Chondrocyte (in vitro differentiated cells): ENCODE data around the gene SMC4. TPM values are rescaled to one million over a fixed set of nuclear protein-coding genes. Genes with fewer than 3 reads are reported as not detected.

Experiments
- DNase-seq: peaks from one replicate; pipeline ENCODE4 v3.0.0; 2021; ENCODE audit warnings: mixed read lengths, low spot score
- H3K27ac Mint-ChIP-seq: one replicate; pipeline ENCODE4 v1.8.0; 2021; ENCODE audit warnings: mild to moderate bottlenecking, moderate library complexity, mixed read lengths; ENCODE audit not compliant: unreplicated experiment
- H3K27me3 Mint-ChIP-seq: 2 replicates; pipeline ENCODE4 v1.8.0; 2021; ENCODE audit warnings: low read depth, mixed read lengths
- H3K36me3 Mint-ChIP-seq: 2 replicates; pipeline ENCODE4 v1.8.0; 2021; ENCODE audit warnings: low read depth, mixed read lengths
- H3K4me1 Mint-ChIP-seq: 2 replicates; pipeline ENCODE4 v1.8.0; 2021; ENCODE audit warnings: low read depth, mild to moderate bottlenecking, mixed read lengths
- H3K4me3 Mint-ChIP-seq: one replicate; pipeline ENCODE4 v1.8.0; 2021; ENCODE audit warnings: mild to moderate bottlenecking, moderate library complexity, mixed read lengths; ENCODE audit not compliant: unreplicated experiment
- H3K9me3 Mint-ChIP-seq: 2 replicates; pipeline ENCODE4 v1.8.0; 2021; ENCODE audit warnings: low read depth, mixed read lengths
- CTCF ChIP-seq: fragments of 200-600 bp; sonication (generic); IDR thresholded peaks from 2 replicates; pipeline ENCODE4 v1.5.0; 2021; ENCODE audit warnings: antibody characterized with exemption, mild to moderate bottlenecking, moderate library complexity
- total RNA-seq: library from RNA; stranded (reverse); gene quantifications from 3 replicates; pipeline ENCODE4 v1.2.1, GENCODE V29; 2021

Gene SMC4
- total RNA-seq, 1 donor from 2014 or later = 38.7 TPM

GRCh38 chr3:160402221-160403027 lies 3.0 kb downstream of the SMC4 start:
- Mint-ChIP-seq H3K36me3 (peaks cover 2% of the 10 kb centered on the region), H3K4me3 (peak overlapping the region; percentile 88), H3K9me3 (no peaks in the 10 kb centered on the region), H3K27me3 (no peaks in the 10 kb centered on the region), H3K4me1 (peaks cover 57% of the 10 kb centered on the region), H3K27ac (peak overlapping the region; percentile 98)
- TF ChIP-seq CTCF = no peak
- DNase-seq = no peak

GRCh38 chr3:160403028-160403545 lies 3.6 kb downstream of the SMC4 start:
- Mint-ChIP-seq H3K9me3 (no peaks in the 10 kb centered on the region), H3K27me3 (no peaks in the 10 kb centered on the region), H3K27ac (peak overlapping the region; percentile 98), H3K4me3 (peak overlapping the region; percentile 88), H3K4me1 (peaks cover 55% of the 10 kb centered on the region), H3K36me3 (peaks cover 2% of the 10 kb centered on the region)
- DNase-seq = no peak
- no peak for TF ChIP-seq CTCF

GRCh38 chr3:160403796-160404470 lies 4.5 kb downstream of the SMC4 start:
- H3K27ac Mint-ChIP-seq = peak overlapping the region; percentile 98
- no peaks in the 10 kb centered on the region for H3K27me3 Mint-ChIP-seq
- peaks cover 2% of the 10 kb centered on the region for H3K36me3 Mint-ChIP-seq
- H3K4me3 Mint-ChIP-seq = peak overlapping the region; percentile 88
- H3K4me1 Mint-ChIP-seq = peaks cover 48% of the 10 kb centered on the region
- no peaks in the 10 kb centered on the region for H3K9me3 Mint-ChIP-seq
- DNase-seq = no peak
- TF ChIP-seq CTCF = no peak

GRCh38 chr3:160409812-160410610 lies 10.6 kb downstream of the SMC4 start:
- no peak for DNase-seq
- peak overlapping the region; percentile 36 for H3K27ac Mint-ChIP-seq
- TF ChIP-seq CTCF = no peak
- H3K4me1 Mint-ChIP-seq = peaks cover 15% of the 10 kb centered on the region
- no peak overlapping the region for H3K4me3 Mint-ChIP-seq
- H3K27me3 Mint-ChIP-seq = no peaks in the 10 kb centered on the region
- H3K36me3 Mint-ChIP-seq = no peaks in the 10 kb centered on the region
- no peaks in the 10 kb centered on the region for H3K9me3 Mint-ChIP-seq

DNA sequence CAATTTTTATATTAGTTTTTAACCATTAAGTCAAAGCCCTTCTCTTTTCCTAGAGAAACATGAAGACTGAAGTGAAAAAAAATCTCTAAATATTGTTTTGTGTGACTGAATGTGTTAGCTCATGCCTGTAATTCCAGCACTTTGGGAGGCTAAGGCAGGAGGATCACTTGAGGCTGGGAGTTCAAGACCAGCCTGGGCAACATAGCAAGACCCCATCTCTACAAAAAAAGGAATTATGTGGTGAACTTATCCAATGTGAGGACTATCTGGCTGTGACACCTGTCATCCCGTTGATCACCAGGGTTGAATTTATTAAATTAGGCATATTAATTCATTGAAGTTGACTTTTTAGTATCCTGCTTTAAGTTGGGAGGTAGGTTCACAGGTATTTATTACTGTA lies 13.0 kb downstream of the SMC4 start:
- Mint-ChIP-seq H3K36me3 (peaks cover 1% of the 10 kb centered on the region), H3K4me3 (no peak overlapping the region), H3K27me3 (no peaks in the 10 kb centered on the region), H3K27ac (no peak overlapping the region), H3K9me3 (no peaks in the 10 kb centered on the region), H3K4me1 (peaks cover 3% of the 10 kb centered on the region)
- no peak for TF ChIP-seq CTCF
- no peak for DNase-seq
